Measurements from ENCODE around the gene SGMS1.

The SGMS1 gene

DNA sequence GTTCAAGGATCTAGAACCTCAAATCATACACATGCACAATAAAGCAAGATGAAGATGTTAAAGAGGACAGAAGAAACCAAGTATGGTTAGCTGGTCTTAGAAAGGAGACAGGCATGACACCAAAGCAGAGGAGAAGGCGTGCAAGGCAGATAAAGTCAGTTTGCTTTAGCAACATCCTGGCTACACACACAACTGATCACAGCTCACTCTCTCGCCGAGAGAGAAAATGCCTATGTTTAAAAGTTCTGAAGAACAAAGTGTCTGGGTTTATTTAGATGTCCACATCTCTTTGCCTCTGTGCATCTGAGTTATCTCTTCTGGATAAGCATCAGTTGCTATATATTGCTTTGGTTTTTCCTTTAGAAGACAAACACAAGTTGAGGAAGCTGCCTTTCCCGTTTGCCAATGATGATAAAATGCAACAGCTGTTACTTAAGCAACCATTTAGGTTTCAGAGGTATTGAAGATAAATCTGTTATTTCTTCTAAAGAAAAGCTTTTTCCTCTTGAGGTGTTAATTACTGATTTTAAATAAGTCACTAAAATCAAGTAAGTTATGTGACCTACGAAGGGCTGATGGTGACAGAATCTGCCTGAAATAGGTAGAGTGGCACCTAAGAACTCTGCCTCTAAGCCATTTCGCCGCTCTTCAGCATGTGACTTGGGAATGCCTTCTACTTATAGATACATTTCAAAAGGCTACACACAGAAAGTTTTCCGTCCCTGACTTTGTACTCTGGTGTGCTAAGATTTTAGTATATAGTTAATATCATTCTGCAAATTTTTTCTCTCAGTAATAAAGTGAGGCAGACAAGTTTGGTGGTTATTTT is 226.2 kb downstream of the SGMS1 start:
- no peak for DNase-seq (ENCODE audit: low read depth)

DNA sequence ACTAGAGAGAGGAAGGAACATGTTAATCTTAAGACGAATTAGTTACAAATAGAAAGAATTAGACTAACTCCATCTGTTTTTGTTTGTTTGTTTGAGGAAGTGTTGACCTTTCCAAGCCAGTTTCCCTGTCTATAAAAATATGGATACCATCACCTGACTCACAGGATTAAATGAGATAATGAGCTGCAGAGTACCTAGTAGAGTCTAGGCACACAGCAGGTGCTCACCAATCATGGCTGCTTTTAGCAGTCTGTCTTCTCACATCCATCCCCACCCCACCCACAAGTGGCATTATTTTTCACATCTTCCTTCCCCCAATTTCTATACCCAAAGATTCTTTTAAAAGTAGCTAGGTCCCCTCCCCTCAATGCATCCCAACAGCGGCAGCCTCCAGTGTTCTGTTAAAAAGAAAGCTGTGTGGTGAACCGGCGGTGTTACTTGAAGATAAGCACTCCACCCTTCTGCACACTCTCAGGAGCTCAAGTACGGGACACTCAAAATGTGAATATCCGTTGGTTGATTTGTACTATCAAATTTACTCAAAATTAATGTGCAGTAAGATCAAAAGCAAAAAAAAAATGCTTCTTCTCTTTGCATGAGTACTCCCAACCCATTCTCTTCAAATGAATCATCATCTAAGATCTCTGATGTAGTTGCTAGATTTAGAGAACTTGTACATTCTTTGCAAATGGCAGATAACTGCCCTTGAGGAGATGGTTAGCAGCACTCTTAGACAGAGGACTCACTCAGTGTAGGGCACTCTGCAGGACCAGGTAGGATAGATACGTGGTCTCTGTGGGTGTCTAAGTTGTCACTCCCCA is 227.1 kb downstream of the SGMS1 start:
- DNase-seq (ENCODE audit: low read depth) = no peak

DNA sequence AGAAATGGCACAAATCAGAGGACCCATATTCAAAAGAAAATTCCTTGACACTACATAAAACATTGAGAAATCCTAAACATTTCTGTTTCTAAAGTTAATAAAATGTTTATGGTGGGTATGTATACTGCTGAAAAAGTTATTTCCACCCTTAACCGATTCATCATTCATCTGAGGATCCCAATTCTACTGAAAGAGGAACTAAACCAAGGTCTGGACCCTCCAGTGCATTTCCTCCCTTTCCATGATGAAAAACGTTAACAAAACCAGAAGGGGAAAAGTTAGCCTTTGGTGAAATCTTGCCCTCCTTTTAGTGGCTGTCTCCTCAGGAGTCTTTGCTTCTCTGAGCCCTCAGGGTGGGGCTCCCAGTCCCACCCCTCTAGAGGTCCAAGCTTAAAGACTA is 227.9 kb downstream of the SGMS1 start:
- no peak for DNase-seq (ENCODE audit: low read depth)

DNA sequence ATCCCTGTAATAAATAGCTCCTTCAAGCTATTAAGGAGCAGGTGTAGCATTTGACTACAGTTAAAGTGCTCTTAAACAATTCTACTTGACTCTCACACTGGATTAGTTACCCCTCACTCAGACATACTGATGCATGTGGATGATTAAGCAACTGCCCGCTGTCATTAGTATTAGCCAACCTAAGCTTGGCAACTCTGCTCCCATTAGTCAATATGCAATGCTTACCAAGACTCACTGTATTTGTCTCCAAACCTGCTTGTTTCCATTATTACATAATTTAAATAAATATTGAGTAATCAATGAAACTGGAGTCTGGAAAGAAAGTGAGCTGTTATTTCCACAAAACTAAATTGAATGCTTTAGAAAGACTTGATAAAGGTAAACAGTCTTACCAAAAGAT is 228.5 kb downstream of the SGMS1 start:
- no peak for DNase-seq (ENCODE audit: low read depth)

DNA sequence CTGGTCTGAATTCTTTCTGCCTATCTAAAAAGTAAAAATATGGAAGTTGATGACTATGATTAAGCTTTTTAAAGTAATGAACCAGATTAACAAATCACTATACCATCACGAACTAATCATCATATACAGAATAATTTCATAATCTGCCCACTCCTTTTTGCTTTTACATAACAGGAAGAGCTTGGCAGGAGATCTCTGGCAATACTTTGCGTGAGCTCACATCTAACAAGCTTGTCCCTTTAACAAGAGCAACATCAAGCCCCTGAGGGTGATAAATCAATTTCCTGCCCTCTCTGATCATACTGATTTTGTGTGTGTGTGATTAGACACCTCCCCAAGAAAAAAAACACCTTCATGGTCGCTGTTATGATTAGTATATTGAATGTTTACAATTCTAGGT is 228.9 kb downstream of the SGMS1 start:
- no peak for DNase-seq (ENCODE audit: low read depth)

DNA sequence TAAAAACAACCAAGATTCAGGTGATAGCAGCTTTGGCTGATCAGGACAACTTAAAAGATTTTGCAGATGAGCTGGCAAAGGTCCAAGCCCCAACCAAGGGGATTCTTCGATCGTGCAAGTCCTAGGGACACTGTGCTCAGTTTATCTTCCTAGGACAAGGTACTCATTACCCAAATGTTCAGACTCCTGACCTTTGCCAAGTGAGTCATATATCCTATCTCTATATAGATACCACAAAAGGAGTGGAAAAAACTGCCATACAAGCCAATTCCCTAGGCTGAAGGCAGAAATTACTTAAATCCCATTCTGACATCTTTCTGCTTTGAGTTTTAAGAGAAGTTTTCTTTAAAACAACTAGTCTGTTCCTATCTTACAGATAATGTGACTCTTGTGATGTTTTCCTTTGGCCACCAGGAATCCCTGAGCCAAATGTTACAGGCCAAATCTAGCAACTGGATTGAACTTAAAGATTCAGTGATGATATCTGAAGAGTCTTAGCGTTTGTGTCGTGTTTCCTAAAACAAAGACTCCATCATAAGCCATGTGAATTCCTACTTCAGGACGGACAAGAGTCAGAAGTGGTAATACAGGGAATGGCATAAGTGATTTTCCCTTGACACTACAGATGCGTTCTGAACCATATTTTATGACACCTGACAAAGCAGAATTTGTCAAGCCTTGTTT is 229.8 kb downstream of the SGMS1 start:
- DNase-seq (ENCODE audit: low read depth) = no peak

DNA sequence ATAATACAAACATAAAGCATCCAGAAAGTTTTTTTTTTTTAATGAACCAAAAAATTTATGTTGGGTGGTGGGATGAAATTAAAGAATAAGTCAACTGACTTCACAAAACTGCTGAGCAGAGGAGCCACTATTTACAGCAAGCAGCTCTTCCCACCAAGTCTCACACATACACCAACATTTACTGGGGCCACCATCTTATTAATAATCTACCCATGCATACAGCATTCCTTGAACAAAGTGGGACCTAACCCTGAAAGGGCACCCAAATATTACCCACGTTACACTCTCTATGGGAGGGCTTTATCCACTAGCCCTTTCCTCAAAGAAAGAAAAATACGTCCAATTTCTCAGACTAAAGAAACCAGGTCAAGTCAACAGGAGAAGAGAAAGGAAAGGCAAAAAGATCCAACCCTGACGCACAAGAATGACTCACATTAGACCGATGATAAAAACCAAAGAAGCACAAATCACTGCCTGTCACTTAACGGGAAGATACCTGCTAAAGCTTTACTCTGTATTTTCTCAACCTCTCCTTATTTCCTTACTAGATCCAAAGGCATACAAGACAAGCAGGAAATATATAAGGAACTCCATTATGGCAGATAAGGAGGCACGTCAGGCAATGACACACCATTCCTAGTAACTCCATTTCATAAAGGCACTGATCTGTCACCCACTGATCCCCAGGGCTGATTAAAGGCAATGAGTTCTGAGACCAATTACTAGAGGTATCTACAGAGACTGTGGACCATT is 230.6 kb downstream of the SGMS1 start:
- no peak for DNase-seq (ENCODE audit: low read depth)

- no peak for DNase-seq (ENCODE audit: low read depth)
Observed at GRCh38 chr10:50392426-50392825, 231.3 kb downstream of the SGMS1 start.

DNA sequence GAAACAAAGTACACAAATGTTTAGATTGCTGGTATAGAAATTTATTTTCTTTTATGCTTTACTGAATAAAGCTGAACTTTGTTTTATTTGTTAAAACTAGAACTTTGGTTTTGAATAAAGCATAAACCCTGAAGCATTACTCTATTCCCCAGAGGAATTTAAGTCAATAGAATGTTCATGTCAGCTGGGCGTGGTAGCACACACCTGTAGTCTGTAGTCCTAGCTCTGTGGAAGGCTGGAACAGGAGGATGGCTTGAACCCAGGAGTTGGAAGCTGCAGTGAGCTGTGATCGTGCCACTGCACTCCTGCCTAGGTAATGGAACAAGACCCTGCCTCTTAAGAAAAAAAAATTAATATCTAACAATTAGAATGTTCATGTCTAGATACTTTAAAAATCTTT is 233.5 kb downstream of the SGMS1 start:
- DNase-seq (ENCODE audit: low read depth) = no peak

DNA sequence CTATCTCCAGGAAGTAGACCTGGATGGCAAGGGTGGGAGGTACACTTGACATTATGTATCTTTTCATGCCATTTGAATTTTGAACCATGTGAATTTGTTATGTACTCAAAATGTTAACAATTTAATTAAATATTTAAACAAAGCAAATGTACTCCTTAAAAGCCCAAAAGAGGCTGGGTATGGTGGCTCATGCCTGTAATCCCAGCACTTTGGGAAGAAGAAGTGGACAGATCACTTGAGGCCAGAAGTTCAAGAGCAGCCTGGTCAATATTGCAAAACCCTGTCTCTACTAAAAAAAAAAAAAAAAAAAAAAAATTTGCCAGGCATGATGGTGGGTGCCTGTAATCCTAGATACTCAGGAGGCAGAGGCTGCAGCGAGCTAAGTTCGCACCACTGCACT is 235.6 kb downstream of the SGMS1 start:
- DNase-seq (ENCODE audit: low read depth) = no peak

DNA sequence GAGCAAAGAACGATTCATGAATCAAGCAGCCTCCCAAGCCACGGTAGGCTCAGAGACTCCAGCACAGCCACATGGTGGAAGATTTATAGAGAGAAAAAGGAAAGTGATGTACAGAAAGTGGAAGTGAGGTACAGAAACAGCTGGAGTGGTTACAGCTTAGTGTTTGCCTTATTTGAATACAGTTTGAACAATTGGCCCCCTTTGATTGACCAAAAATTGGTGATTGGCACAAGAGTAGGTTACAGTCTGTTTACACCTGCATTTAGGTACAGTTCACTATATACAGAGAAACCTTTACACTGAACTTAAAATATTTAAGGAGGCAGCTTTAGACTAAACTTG is 236.1 kb downstream of the SGMS1 start:
- DNase-seq (ENCODE audit: low read depth) = no peak

GRCh38 chr10:50387007-50387731 is 236.6 kb downstream of the SGMS1 start:
- no peak for DNase-seq (ENCODE audit: low read depth)

DNA sequence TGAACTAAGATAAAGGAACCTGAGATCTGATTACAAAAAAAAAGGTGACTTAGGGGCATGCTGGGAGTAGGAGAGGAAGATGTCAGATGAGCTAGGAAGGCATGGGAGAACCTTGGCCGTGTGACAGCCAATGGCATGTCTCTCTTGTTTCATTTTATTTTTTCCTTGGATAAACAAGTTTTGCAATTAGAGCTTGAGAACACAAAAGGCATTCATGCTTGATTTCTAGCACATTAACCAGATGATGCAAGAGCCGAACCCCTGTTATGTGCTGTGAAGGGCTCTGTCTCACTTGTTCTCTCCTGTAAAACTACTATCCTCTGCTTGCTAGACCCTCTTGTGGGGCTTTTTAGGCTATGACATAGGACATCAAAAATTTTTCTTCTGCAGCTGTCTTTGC is 238.1 kb downstream of the SGMS1 start:
- DNase-seq (ENCODE audit: low read depth) = no peak

DNA sequence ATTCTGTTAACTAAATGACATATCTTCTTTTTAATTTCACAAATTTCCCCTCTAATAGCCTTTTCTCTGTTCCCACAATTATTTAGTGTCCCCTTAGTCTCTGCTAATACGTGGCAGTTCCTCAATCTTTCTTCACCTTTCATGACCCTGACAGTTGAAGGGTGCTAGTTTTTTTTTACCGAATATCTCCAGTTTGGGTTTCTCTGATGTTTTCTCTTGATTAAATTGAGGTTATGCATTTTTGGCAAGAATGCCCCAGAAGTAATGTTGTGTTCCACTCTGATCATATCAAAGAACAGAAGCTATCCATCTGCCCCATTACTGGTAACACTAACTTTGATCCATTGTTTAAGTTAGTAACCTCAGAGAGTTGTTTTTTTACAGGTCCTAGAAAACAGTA is 238.9 kb downstream of the SGMS1 start:
- DNase-seq (ENCODE audit: low read depth) = no peak

DNA sequence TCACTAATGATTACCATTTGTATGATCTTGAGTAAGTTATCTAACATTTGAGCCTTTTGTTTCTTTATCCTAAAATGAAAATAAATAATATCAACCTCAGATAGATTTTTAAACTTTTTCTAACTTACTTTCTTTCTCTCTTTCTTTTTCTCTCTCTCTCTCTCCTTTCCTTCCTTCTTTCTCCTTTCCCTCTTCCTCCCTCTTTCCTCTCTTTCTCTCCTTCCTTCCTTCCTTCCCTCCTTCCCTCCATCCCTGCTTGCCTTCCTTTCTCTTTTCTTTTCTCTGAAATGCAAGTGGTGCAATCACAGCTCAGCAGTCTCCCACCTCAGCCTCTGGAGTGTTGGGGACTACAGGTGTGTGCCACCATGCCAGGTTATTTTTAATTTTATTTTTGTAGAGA is 239.5 kb downstream of the SGMS1 start:
- DNase-seq (ENCODE audit: low read depth) = no peak

DNA sequence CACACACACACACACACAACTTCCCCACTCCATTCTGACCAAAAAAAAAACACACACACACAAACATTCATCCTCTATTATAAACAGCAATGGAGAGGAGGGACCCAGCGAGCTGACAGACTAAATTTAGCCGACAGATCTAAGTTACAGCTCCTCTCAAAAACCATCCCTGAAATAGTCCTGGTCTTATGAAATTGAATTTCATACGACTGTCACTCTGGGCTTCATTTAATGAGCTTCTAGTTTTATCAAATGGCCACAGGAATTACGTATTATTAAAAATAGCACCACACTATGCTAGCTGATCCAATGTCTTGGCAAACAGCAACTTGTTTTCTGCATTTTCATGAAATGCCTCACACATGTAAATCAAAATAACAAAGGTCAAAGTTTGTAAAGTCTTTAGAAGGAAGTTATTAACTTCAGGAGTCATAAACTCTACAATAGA is 241.2 kb downstream of the SGMS1 start:
- no peak for DNase-seq (ENCODE audit: low read depth)

- DNase-seq (ENCODE audit: low read depth) = no peak
Observed at GRCh38 chr10:50381642-50382041, 242.1 kb downstream of the SGMS1 start.

GRCh38 chr10:50379616-50380015 is 244.1 kb downstream of the SGMS1 start:
- DNase-seq (ENCODE audit: low read depth) = no peak

GRCh38 chr10:50375745-50376144 is 248.0 kb downstream of the SGMS1 start:
- no peak for DNase-seq (ENCODE audit: low read depth)

DNA sequence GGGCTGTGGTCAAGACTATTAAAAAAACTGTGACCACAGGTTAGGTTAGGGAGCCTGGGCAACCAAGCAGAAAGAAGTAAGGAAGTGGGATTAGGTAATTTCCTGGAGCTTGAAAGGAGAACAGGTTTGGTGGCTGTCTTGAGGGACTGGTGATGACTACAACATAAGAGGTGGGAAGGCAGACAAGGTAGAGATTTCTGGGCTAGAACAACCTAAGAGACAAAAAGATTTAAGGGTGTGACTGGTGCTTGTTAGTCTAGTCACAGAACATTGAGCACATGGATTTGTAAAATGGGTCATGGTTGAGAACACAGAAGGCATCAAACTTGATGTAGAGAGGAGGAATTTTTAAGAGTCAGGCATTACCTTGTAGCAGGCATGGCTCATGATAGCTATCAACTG is 248.7 kb downstream of the SGMS1 start:
- DNase-seq (ENCODE audit: low read depth) = no peak

GRCh38 chr10:50373821-50374501 is 249.8 kb downstream of the SGMS1 start:
- no peak for DNase-seq (ENCODE audit: low read depth)

All from stimulated activated CD8-positive, alpha-beta memory T cell treated with anti-CD3 and anti-CD28 coated beads, Interleukin-4, amount 100 ng/mL, for 24 hours (primary cell).